Prostate gland (tissue), 2 donors: ENCODE data around the gene HS6ST2. TPM values are rescaled to one million over a fixed set of nuclear protein-coding genes. Genes with fewer than 3 reads are reported as not detected.
"Not testable (repeated sequence)": the region's sequence is repeated elsewhere in the genome, so short reads cannot be mapped to it uniquely, and the experiment has no call there.

Experiments used
- DNase-seq: peaks from one replicate; pipeline ENCODE4 v3.0.0-alpha.2; 2019; ENCODE audit warnings: low spot score
- H3K27ac ChIP-seq, 2 donors: fragments of 200-600 bp; sonication (generic); 2 replicates each; pipeline ENCODE4 v1.5.1; 2017 to 2019
- H3K27me3 ChIP-seq: fragments of 200-600 bp; sonication (generic); replicated peaks from 2 replicates; pipeline ENCODE4 v1.5.1; 2019; ENCODE audit not compliant: insufficient read depth
- H3K36me3 ChIP-seq, 2 donors: fragments of 200-600 bp; sonication (generic); 1 replicate in 1 of 2; 2 replicates in 1 of 2; pipeline versions ENCODE4 v1.5.1 to v1.8.1; 2017 to 2019
- H3K4me1 ChIP-seq: fragments of 200-600 bp; sonication (generic); replicated peaks from 2 replicates; pipeline ENCODE4 v1.5.1; 2019
- H3K4me3 ChIP-seq, 2 donors: fragments of 200-600 bp; sonication (generic); 2 replicates each; pipeline ENCODE4 v1.5.1; 2017 to 2019
- H3K9me3 ChIP-seq: fragments of 200-600 bp; sonication (generic); 2 replicates; pipeline ENCODE4 v1.5.1; 2017
- CTCF ChIP-seq, 4 experiments: fragments of 200-600 bp in 2 of 4; fragments of 450-650 bp in 2 of 4; sonication (generic) in 2 of 4; IDR thresholded peaks; 1 replicate in 3 of 4; 2 replicates in 1 of 4; pipeline ENCODE4 v1.5.1; 2016 to 2019; ENCODE audit warnings: antibody characterized with exemption in 4 of 4, mild to moderate bottlenecking in 2 of 4, moderate library complexity in 2 of 4
- POLR2A ChIP-seq: fragments of 450-650 bp; IDR thresholded peaks from one replicate; pipeline ENCODE4 v1.6.1; 2016; ENCODE audit warnings: antibody characterized with exemption, mild to moderate bottlenecking
- POLR2AphosphoS5 ChIP-seq: sonication (generic); formaldehyde crosslinking; IDR thresholded peaks from one replicate; pipeline ENCODE4 v1.6.1; 2017; ENCODE audit warnings: antibody characterized with exemption
- WGBS: methylation state at CpG from one replicate; pipeline ENCODE4 v1.1.5; 2018; 5-methylcytosine and 5-hydroxymethylcytosine counted together
- intact Hi-C: fragments of 100-400 bp; cut with DNase I; formaldehyde crosslinking; loops from one replicate; pipeline ENCODE4 v1.14.2; 2022
- total RNA-seq, 2 donors: library from RNA; depleted of rRNA; stranded (reverse); fragments of >200 nt; gene quantifications; one replicate each; pipeline ENCODE4 v1.1.0, GENCODE V29; 2016

The HS6ST2 gene
- total RNA-seq, 2 donors from 2014 or later, result 1.1 to 6.1 TPM

DNA sequence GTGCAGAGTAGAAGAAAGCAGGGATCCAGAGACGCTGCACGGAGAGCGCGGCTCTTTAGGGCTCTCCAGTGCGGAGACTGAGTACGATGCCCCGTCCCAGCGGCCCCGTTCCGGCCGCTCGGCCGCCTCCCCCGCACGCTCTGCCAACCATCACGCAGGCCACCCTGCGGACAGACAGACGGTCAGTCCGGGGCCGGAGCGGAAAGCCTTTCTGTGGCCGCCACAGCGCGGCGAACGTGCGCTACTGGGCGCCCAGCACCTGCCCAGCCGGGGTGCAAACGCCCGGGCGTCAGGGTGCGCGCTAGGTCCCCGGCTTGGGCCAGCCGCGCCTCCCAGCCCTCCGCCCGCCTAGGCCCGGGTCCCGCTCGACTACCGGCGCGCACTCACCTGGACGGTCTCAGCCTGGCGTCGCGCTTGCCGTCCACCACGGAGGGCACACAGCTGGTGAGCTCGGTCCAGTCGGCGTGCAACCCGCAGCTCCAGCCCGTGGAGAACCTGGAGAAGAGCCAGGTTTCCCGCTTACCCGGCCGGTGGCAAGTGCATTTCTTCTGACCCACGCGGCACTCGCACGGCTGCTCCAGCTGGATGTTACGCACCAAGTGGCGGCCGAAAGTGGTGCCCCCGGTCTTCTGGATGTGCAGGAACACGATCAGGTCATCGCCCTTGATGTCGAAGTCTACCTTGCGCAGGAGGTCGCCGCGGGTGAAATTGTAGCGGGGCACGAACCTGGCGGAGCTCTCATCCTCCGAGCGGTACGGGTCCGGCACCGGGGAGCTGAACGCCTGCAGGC is 1.8 kb downstream of the HS6ST2 start:
- no peaks in the 10 kb centered on the region for H3K4me1 ChIP-seq
- no peaks in the 10 kb centered on the region for H3K36me3 ChIP-seq
- no peak for DNase-seq
- H3K9me3 ChIP-seq, result no peaks in the 10 kb centered on the region
- WGBS, result 0% methylated on average over 15 of the region's 83 CpGs
- intact Hi-C loops, result no loop called here
- H3K4me3 ChIP-seq, result peak overlapping the region; percentile 18 to 26
- TF ChIP-seq POLR2AphosphoS5 (no peak), POLR2A (no peak), CTCF (IDR thresholded peaks at IDR 0.05) (no peak)
- H3K27me3 ChIP-seq, result no peaks in the 10 kb centered on the region
- H3K27ac ChIP-seq, result no peak overlapping the region

DNA sequence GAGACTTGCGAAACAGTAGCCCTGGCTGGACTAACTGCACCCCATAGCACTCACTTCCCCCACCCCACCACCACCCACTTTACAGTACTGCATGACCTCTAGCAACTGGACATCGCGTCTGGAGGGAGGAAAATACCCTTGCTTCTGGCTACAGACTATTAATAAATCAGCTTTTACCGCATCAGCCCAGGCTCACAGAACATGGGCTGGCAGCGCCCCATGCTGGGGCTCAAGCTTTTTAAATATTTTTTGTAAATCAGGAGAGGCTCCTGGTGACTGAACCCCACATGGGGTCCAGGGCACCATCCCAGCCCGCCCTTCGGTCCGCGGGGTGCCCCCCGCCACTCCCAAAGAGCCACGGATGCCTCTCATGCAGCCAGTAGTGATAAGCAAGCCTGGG is 2.7 kb downstream of the HS6ST2 start:
- H3K4me1 ChIP-seq, result no peaks in the 10 kb centered on the region
- H3K27me3 ChIP-seq, result no peaks in the 10 kb centered on the region
- no peak for DNase-seq
- no peak for TF ChIP-seq CTCF (IDR thresholded peaks at IDR 0.05)
- intact Hi-C loops, result no loop called here
- no peaks in the 10 kb centered on the region for H3K9me3 ChIP-seq
- H3K4me3 ChIP-seq, result peak overlapping the region in 1 of 2 donors; percentile 18
- H3K27ac ChIP-seq, result no peak overlapping the region
- 33% methylated on average over 11 of the region's 11 CpGs for WGBS
- no peaks in the 10 kb centered on the region for H3K36me3 ChIP-seq

DNA sequence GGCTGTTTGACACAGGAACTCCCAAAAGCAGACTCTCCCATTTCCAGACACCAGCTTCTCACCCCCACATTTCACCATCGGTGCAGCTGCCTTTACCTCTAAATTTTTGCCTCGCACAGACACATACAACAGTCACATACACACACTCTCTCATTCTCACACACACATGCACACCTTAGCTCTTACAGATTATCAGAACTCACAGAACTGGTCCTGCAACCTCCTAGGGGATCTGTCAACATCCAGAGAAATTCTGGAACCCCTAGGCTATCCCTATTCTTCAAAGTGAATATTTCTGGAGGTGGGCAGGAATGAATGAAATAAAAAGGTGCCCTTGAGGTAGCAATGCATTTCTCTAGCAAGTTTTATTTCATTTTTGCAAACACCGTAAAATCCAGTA is 4.1 kb downstream of the HS6ST2 start:
- no peaks in the 10 kb centered on the region for H3K9me3 ChIP-seq
- H3K27me3 ChIP-seq, result no peaks in the 10 kb centered on the region
- intact Hi-C loops, result no loop called here
- no peak for DNase-seq
- no peaks in the 10 kb centered on the region for H3K36me3 ChIP-seq
- TF ChIP-seq CTCF (IDR thresholded peaks at IDR 0.05), result no peak
- TF ChIP-seq POLR2A, result no peak
- TF ChIP-seq POLR2AphosphoS5, result no peak
- H3K4me3 ChIP-seq, result no peak overlapping the region
- WGBS, result 63% methylated on average over 3 of the region's 3 CpGs
- no peaks in the 10 kb centered on the region for H3K4me1 ChIP-seq
- H3K27ac ChIP-seq, result no peak overlapping the region

- H3K4me1 ChIP-seq, result no peaks in the 10 kb centered on the region
- no peak for TF ChIP-seq CTCF (IDR thresholded peaks at IDR 0.05)
- no peak for TF ChIP-seq POLR2AphosphoS5
- no peak for TF ChIP-seq POLR2A
- 88% methylated on average over 4 of the region's 7 CpGs for WGBS
These were observed 5.1 kb downstream of the HS6ST2 start for GRCh38 chrX:132953354-132953753.

GRCh38 chrX:132948648-132949260 is 9.7 kb downstream of the HS6ST2 start:
- no peak for DNase-seq
- H3K27me3 ChIP-seq, result no peaks in the 10 kb centered on the region
- TF ChIP-seq POLR2A (no peak), POLR2AphosphoS5 (no peak), CTCF (IDR thresholded peaks at IDR 0.05) (no peak)
- intact Hi-C loops, result no loop called here
- no peaks in the 10 kb centered on the region for H3K36me3 ChIP-seq
- H3K9me3 ChIP-seq, result no peaks in the 10 kb centered on the region
- no peaks in the 10 kb centered on the region for H3K4me1 ChIP-seq
- no peak overlapping the region for H3K4me3 ChIP-seq
- 61% methylated on average over 4 of the region's 4 CpGs for WGBS
- H3K27ac ChIP-seq, result no peak overlapping the region

More at GRCh38 chrX:132953354-132953753, 5.1 kb downstream of the HS6ST2 start:
- Histone ChIP-seq H3K9me3 (no peaks in the 10 kb centered on the region), H3K27me3 (no peaks in the 10 kb centered on the region), H3K4me3 (no peak overlapping the region), H3K36me3 (no peaks in the 10 kb centered on the region), H3K27ac (no peak overlapping the region)
- no peak for DNase-seq
- intact Hi-C loops, result no loop called here

- 100% methylated on average over 3 of the region's 4 CpGs for WGBS
- H3K27me3 ChIP-seq, H3K4me1 ChIP-seq, DNase-seq, H3K27ac ChIP-seq, H3K36me3 ChIP-seq, H3K4me3 ChIP-seq, H3K9me3 ChIP-seq, intact Hi-C loops: not testable (repeated sequence)
These were observed 13.3 kb downstream of the HS6ST2 start for GRCh38 chrX:132945055-132945599.
